EH (cell line): ENCODE measurements around the gene HSD17B8.

ENCODE experiments used
- DNase-seq: peaks from one replicate; pipeline ENCODE4 v3.0.0-alpha.2; 2015; ENCODE audit warnings: low read depth

Gene HSD17B8

GRCh38 chr6:33191383-33192104 is 12.9 kb upstream of the HSD17B8 start:
- no peak for DNase-seq

GRCh38 chr6:33192105-33192646 is 12.3 kb upstream of the HSD17B8 start, which contains the start of gene COL11A2:
Gene COL11A2 (minus strand): TSS chr6:33192467. CDS start chr6:33192240, 227 bp downstream.
- DNase-seq = no peak

- no peak for DNase-seq
Observed at GRCh38 chr6:33192671-33193602, 11.5 kb upstream of the HSD17B8 start.

- no peak for DNase-seq
Observed at GRCh38 chr6:33193619-33194018, 10.8 kb upstream of the HSD17B8 start.

- no peak for DNase-seq
Observed at GRCh38 chr6:33194431-33194979, 9.9 kb upstream of the HSD17B8 start.

- no peak for DNase-seq
Observed at GRCh38 chr6:33195304-33196165, 8.9 kb upstream of the HSD17B8 start.

GRCh38 chr6:33197431-33198048 is 6.9 kb upstream of the HSD17B8 start:
- peak; percentile 73 for DNase-seq

- DNase-seq = no peak
Observed at GRCh38 chr6:33198159-33198852, 6.1 kb upstream of the HSD17B8 start.

- DNase-seq = no peak
Observed at GRCh38 chr6:33198853-33199436, 5.5 kb upstream of the HSD17B8 start.

- DNase-seq = peak; percentile 68
Observed at GRCh38 chr6:33199687-33200218, 4.7 kb upstream of the HSD17B8 start.

- DNase-seq = peak; percentile 100
Observed at GRCh38 chr6:33200219-33201146, 4.0 kb upstream of the HSD17B8 start, which contains the start of the genes RXRB and SLC39A7. Gene RXRB (minus strand): TSS chr6:33200665. CDS start chr6:33200476, 189 bp downstream. Gene SLC39A7 (plus strand): TSS chr6:33200867. CDS start chr6:33201246, 379 bp downstream.

- DNase-seq = no peak
Observed at GRCh38 chr6:33201147-33201545, 3.3 kb upstream of the HSD17B8 start.

GRCh38 chr6:33201935-33202334 is 2.5 kb upstream of the HSD17B8 start:
- no peak for DNase-seq

GRCh38 chr6:33202799-33203198 is 1.7 kb upstream of the HSD17B8 start:
- no peak for DNase-seq

- no peak for DNase-seq
Observed at GRCh38 chr6:33203443-33204164, 851 bp upstream of the HSD17B8 start.

- DNase-seq = no peak
Observed at GRCh38 chr6:33204165-33204414, 365 bp upstream of the HSD17B8 start.

- peak; percentile 63 for DNase-seq
Observed at GRCh38 chr6:33205191-33206026, 954 bp downstream of the HSD17B8 start.
